OCI-LY1 (cell line): ENCODE results near the gene CDK13.

Experiments
- EZH2 ChIP-seq: fragments of 200-600 bp; sonication (generic), shearing (Covaris generic); IDR thresholded peaks from 2 replicates; pipeline ENCODE4 v1.8.0; 2017; ENCODE audit warnings: borderline replicate concordance, mixed run types, mild to moderate bottlenecking, antibody characterized with exemption, low read length, moderate library complexity, mixed read lengths
- TF ChIP-seq, protein P1 (sequence below): fragments of 200-600 bp; sonication (generic), shearing (Covaris generic); IDR thresholded peaks from 2 replicates; pipeline ENCODE4 v1.5.1; 2017; ENCODE audit warnings: mild to moderate bottlenecking, antibody characterized with exemption, low read length, moderate library complexity, mixed read lengths

GRCh38 chr7:39910108-39910869, 39.8 kb upstream of the CDK13 start:
- TF ChIP-seq, protein P1, sequence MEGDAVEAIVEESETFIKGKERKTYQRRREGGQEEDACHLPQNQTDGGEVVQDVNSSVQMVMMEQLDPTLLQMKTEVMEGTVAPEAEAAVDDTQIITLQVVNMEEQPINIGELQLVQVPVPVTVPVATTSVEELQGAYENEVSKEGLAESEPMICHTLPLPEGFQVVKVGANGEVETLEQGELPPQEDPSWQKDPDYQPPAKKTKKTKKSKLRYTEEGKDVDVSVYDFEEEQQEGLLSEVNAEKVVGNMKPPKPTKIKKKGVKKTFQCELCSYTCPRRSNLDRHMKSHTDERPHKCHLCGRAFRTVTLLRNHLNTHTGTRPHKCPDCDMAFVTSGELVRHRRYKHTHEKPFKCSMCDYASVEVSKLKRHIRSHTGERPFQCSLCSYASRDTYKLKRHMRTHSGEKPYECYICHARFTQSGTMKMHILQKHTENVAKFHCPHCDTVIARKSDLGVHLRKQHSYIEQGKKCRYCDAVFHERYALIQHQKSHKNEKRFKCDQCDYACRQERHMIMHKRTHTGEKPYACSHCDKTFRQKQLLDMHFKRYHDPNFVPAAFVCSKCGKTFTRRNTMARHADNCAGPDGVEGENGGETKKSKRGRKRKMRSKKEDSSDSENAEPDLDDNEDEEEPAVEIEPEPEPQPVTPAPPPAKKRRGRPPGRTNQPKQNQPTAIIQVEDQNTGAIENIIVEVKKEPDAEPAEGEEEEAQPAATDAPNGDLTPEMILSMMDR, result 0 out of 2 replicates have a peak, but pooled peaks have one; percentile 14
- TF ChIP-seq EZH2, result no peak
